H1 (cell line): ENCODE measurements around the gene HES1. TPM values are rescaled to one million over a fixed set of nuclear protein-coding genes. Genes with fewer than 3 reads are reported as not detected.
A peak's percentile ranks its signal among the peaks of the same experiment; 100 is the strongest.

Experiments used
- CTCF ChIA-PET: fragments of 300-600 bp; sonication (Branson Sonifier 250); formaldehyde crosslinking; loops from one replicate; lab custom pipeline; 2021; ENCODE audit not compliant: partially characterized antibody; lab: Charles Lee
- POLR2A ChIA-PET: fragments of 300-600 bp; sonication (Branson Sonifier 250); formaldehyde crosslinking; loops from one replicate; lab custom pipeline; 2021; ENCODE audit warnings: inconsistent platforms; ENCODE audit not compliant: partially characterized antibody; lab: Charles Lee
- DNase-seq, 2 experiments: peaks; one replicate each; pipeline versions ENCODE4 v3.0.0 to v3.0.0-alpha.2; 2010 to 2022; ENCODE audit warnings: low spot score in 2 of 2, low read depth in 1 of 2, mixed read lengths in 1 of 2
- FAIRE-seq: peaks from 2 replicates; lab custom pipeline; 2011; peaks lifted over from hg19 to GRCh38; lab: Jason Lieb, UNC
- H2AFZ ChIP-seq: 2 replicates; pipeline ENCODE4 v1.8.1; 2012; ENCODE audit warnings: low read length, inconsistent platforms
- H2AK5ac ChIP-seq: 2 replicates; pipeline ENCODE4 v1.6.1; 2013; ENCODE audit warnings: low read depth, low read length
- H2BK120ac ChIP-seq: replicated peaks from 2 replicates; pipeline ENCODE3; 2013; ENCODE audit warnings: low read depth, low read length, inconsistent platforms
- H2BK12ac ChIP-seq: 2 replicates; pipeline ENCODE4 v1.6.1; 2013; ENCODE audit warnings: low read depth, low read length
- H2BK15ac ChIP-seq: 2 replicates; pipeline ENCODE4 v1.6.1; 2013; ENCODE audit warnings: low read length
- H2BK20ac ChIP-seq: 2 replicates; pipeline ENCODE4 v1.6.1; 2013; ENCODE audit warnings: low read length
- H2BK5ac ChIP-seq: 2 replicates; pipeline ENCODE4 v1.6.1; 2013; ENCODE audit warnings: low read depth, low read length
- H3K14ac ChIP-seq: 2 replicates; pipeline ENCODE4 v1.6.1; 2013; ENCODE audit warnings: inconsistent platforms; ENCODE audit not compliant: insufficient read length
- H3K18ac ChIP-seq: 2 replicates; pipeline ENCODE4 v1.6.1; 2013; ENCODE audit warnings: low read length; ENCODE audit errors: extremely low read depth
- H3K23ac ChIP-seq: 2 replicates; pipeline ENCODE4 v1.6.1; 2013; ENCODE audit warnings: inconsistent platforms; ENCODE audit not compliant: insufficient read length
- H3K23me2 ChIP-seq: 2 replicates; pipeline ENCODE4 v1.6.1; 2013; ENCODE audit warnings: low read depth, low read length
- H3K27ac ChIP-seq: 2 replicates; pipeline ENCODE4 v1.6.1; 2011; ENCODE audit warnings: low read depth, low read length, inconsistent platforms
- H3K27me3 ChIP-seq, 4 experiments: replicated peaks in 1 of 4; 1 replicate in 1 of 4; 2 replicates in 3 of 4; pipeline versions ENCODE4 v1.6.1 to v1.8.1; 2011 to 2013; ENCODE audit warnings: low read length in 3 of 4, mild to moderate bottlenecking in 3 of 4, inconsistent platforms in 2 of 4, mixed read lengths in 2 of 4, moderate library complexity in 1 of 4; ENCODE audit not compliant: control insufficient read depth in 3 of 4, insufficient read depth in 3 of 4; ENCODE audit errors: extremely low read depth in 1 of 4
- H3K36me3 ChIP-seq, 4 experiments: 2 replicates each; pipeline versions ENCODE4 v1.6.1 to v1.8.1; 2011 to 2013; ENCODE audit warnings: mild to moderate bottlenecking in 4 of 4, low read length in 3 of 4, moderate library complexity in 2 of 4, control low read depth in 1 of 4, inconsistent platforms in 1 of 4; ENCODE audit not compliant: insufficient read depth in 4 of 4, control insufficient read depth in 2 of 4
- H3K4ac ChIP-seq: replicated peaks from 2 replicates; pipeline ENCODE3; 2013; ENCODE audit warnings: low read length, low read depth, mixed read lengths, inconsistent platforms; ENCODE audit not compliant: insufficient read length
- H3K4me1 ChIP-seq, 4 experiments: replicated peaks in 1 of 4; 1 replicate in 1 of 4; 2 replicates in 3 of 4; pipeline versions ENCODE4 v1.6.1 to v1.8.1; 2011 to 2013; ENCODE audit warnings: low read length in 3 of 4, inconsistent platforms in 2 of 4, mixed read lengths in 1 of 4; ENCODE audit not compliant: insufficient read depth in 4 of 4, control insufficient read depth in 3 of 4
- H3K4me2 ChIP-seq, 2 experiments: 2 replicates each; pipeline versions ENCODE4 v1.6.1 to v1.8.1; 2011 to 2013; ENCODE audit warnings: low read depth in 2 of 2, low read length in 2 of 2, control low read depth in 1 of 2, inconsistent platforms in 1 of 2, mild to moderate bottlenecking in 1 of 2; ENCODE audit not compliant: insufficient read depth in 1 of 2
- H3K4me3 ChIP-seq, 4 experiments: fragments of 200-600, 300-600 bp in 1 of 4; sonication (generic), shearing (Covaris generic), sonication (Bioruptor Twin) in 1 of 4; 2 replicates each; pipeline versions ENCODE4 v1.5.1 to v1.8.1; 2011 to 2016; ENCODE audit warnings: low read length in 4 of 4, low read depth in 3 of 4, control low read depth in 2 of 4, inconsistent platforms in 2 of 4, mild to moderate bottlenecking in 2 of 4, mixed read lengths in 1 of 4, moderate library complexity in 1 of 4; ENCODE audit not compliant: insufficient read depth in 2 of 4; ENCODE audit errors: extremely low read depth in 1 of 4
- H3K56ac ChIP-seq: replicated peaks from 2 replicates; pipeline ENCODE3; 2013; ENCODE audit warnings: low read depth, mild to moderate bottlenecking, mixed read lengths, low read length, inconsistent platforms; ENCODE audit not compliant: insufficient read length
- H3K79me1 ChIP-seq: 2 replicates; pipeline ENCODE4 v1.6.1; 2013; ENCODE audit warnings: low read depth, low read length, control low read depth
- H3K79me2 ChIP-seq, 2 experiments: 2 replicates each; pipeline versions ENCODE4 v1.6.1 to v1.8.1; 2012 to 2013; ENCODE audit warnings: low read length in 2 of 2, mild to moderate bottlenecking in 2 of 2, inconsistent platforms in 1 of 2; ENCODE audit not compliant: insufficient read depth in 2 of 2, control insufficient read depth in 1 of 2
- H3K9ac ChIP-seq, 4 experiments: replicated peaks in 1 of 4; 1 replicate in 1 of 4; 2 replicates in 3 of 4; pipeline versions ENCODE4 v1.6.1 to v1.8.1; 2011 to 2013; ENCODE audit warnings: low read depth in 3 of 4, low read length in 3 of 4, control low read depth in 2 of 4, mild to moderate bottlenecking in 2 of 4, moderate library complexity in 2 of 4, inconsistent platforms in 1 of 4; ENCODE audit errors: extremely low read depth in 1 of 4
- H3K9me3 ChIP-seq, 2 experiments: 2 replicates each; pipeline versions ENCODE4 v1.6.1 to v1.8.1; 2012 to 2013; ENCODE audit warnings: mild to moderate bottlenecking in 2 of 2, moderate library complexity in 2 of 2, control low read depth in 1 of 2, inconsistent platforms in 1 of 2, low read depth in 1 of 2, low read length in 1 of 2, mixed read lengths in 1 of 2; ENCODE audit not compliant: insufficient read depth in 2 of 2
- H4K20me1 ChIP-seq, 2 experiments: replicated peaks in 1 of 2; 2 replicates each; pipeline versions ENCODE3 to v1.8.1; 2011 to 2013; ENCODE audit warnings: inconsistent platforms in 2 of 2, low read length in 2 of 2, mild to moderate bottlenecking in 1 of 2; ENCODE audit not compliant: insufficient read depth in 2 of 2, control insufficient read depth in 1 of 2
- H4K5ac ChIP-seq: 2 replicates; pipeline ENCODE4 v1.6.1; 2013; ENCODE audit warnings: low read length, low read depth, mixed read lengths, inconsistent platforms; ENCODE audit not compliant: insufficient read length
- H4K8ac ChIP-seq: 2 replicates; pipeline ENCODE4 v1.8.0; 2013; ENCODE audit warnings: mild to moderate bottlenecking, moderate library complexity, low read length, inconsistent platforms; ENCODE audit not compliant: insufficient read depth; ENCODE audit errors: extremely low read depth
- H4K91ac ChIP-seq: replicated peaks from 2 replicates; pipeline ENCODE3; 2013; ENCODE audit warnings: low read length, mixed read lengths, inconsistent platforms; ENCODE audit not compliant: insufficient read length
- EGR1 ChIP-seq: IDR thresholded peaks from 2 replicates; pipeline ENCODE4 v1.6.1; 2011; ENCODE audit warnings: low read depth, low read length, borderline replicate concordance
- EP300 ChIP-seq, 2 experiments: IDR thresholded peaks; 1 replicate in 1 of 2; 2 replicates in 1 of 2; pipeline ENCODE4 v1.6.1; 2011 to 2012; ENCODE audit warnings: low read depth in 2 of 2, low read length in 2 of 2, mild to moderate bottlenecking in 2 of 2, borderline replicate concordance in 1 of 2, inconsistent platforms in 1 of 2, moderate library complexity in 1 of 2
- PHF8 ChIP-seq: fragments of 200-600 bp; sonication (generic); conservative IDR thresholded peaks from 2 replicates; pipeline ENCODE4 v1.7.1; 2012; ENCODE audit warnings: low read depth, mild to moderate bottlenecking, inconsistent platforms, low read length, moderate library complexity
- POU5F1 ChIP-seq: IDR thresholded peaks from 2 replicates; pipeline ENCODE4 v1.6.1; 2011; ENCODE audit warnings: low read depth, mild to moderate bottlenecking, low read length, moderate library complexity
- RAD21 ChIP-seq, 2 experiments: IDR thresholded peaks in 1 of 2; conservative IDR thresholded peaks in 1 of 2; 2 replicates each; pipeline ENCODE4 v1.6.1; 2011; ENCODE audit warnings: low read depth in 2 of 2, low read length in 2 of 2, improper control_type of control experiment in 1 of 2, inconsistent platforms in 1 of 2, mild to moderate bottlenecking in 1 of 2, moderate library complexity in 1 of 2
- RBBP5 ChIP-seq: IDR thresholded peaks from 2 replicates; pipeline ENCODE4 v1.7.1; 2012; ENCODE audit warnings: low read depth, mild to moderate bottlenecking, inconsistent platforms, low read length, moderate library complexity, borderline replicate concordance
- SIRT6 ChIP-seq: IDR thresholded peaks from one replicate; pipeline ENCODE4 v1.7.1; 2012; ENCODE audit warnings: low read length, inconsistent platforms
- SP4 ChIP-seq: IDR thresholded peaks from 2 replicates; pipeline ENCODE4 v1.6.1; 2012; ENCODE audit warnings: low read length, inconsistent platforms
- TAF1 ChIP-seq: IDR thresholded peaks from 2 replicates; pipeline ENCODE4 v1.6.1; 2011; ENCODE audit warnings: mild to moderate bottlenecking, low read depth, low read length
- TCF12 ChIP-seq: IDR thresholded peaks from 2 replicates; pipeline ENCODE4 v1.6.1; 2011; ENCODE audit warnings: low read depth, mild to moderate bottlenecking, low read length
- ZNF274 ChIP-seq: IDR thresholded peaks from 2 replicates; pipeline ENCODE4 v1.7.0; 2012; ENCODE audit warnings: low read length, borderline replicate concordance; ENCODE audit errors: extremely low read depth
- WGBS, 2 experiments: shearing (Covaris generic) in 1 of 2; methylation state at CpG; one replicate each; pipeline versions ENCODE4 v1.1.6 to v1.1.7; 2013 to 2015; ENCODE audit warnings: low lambda C conversion rate in 2 of 2, mixed read lengths in 2 of 2, inconsistent platforms in 1 of 2, low coverage in 1 of 2, missing lambda C conversion rate in 1 of 2; ENCODE audit not compliant: insufficient replicate concordance in 2 of 2, insufficient coverage in 1 of 2, insufficient read length in 1 of 2; ENCODE audit errors: extremely low coverage in 1 of 2, missing lambda C conversion rate in 1 of 2; 5-methylcytosine and 5-hydroxymethylcytosine counted together
- polyA plus RNA-seq, 7 experiments: library from polyadenylated mRNA; depleted of rRNA in 3 of 7; stranded (reverse) in 5 of 7; unstranded in 2 of 7; fragments of >200 nt in 5 of 7; fragments of 200-250 nt in 2 of 7; gene quantifications; 1 replicate in 5 of 7; 2 replicates in 1 of 7; 4 replicates in 1 of 7; pipeline versions ENCODE4 v1.2.1 to v1.2.3, GENCODE V29; 2011 to 2013; ENCODE audit warnings: missing spikeins in 2 of 7, mixed read lengths in 2 of 7
- total RNA-seq: library from RNA; stranded (reverse); fragmentation: NEBNext Ultra II Directional; extraction: Animal tissue kit (Norgen Biotek cat#: 25700); gene quantifications from 2 replicates; pipeline ENCODE4 v1.2.1, GENCODE V29; 2021

HES1 gene
- total and polyA plus RNA-seq, 2 of the 8 experiments (the other 6 are each of a cell fraction or from before 2014, with no cell fraction given): 7.9 to 12.9 TPM

DNA sequence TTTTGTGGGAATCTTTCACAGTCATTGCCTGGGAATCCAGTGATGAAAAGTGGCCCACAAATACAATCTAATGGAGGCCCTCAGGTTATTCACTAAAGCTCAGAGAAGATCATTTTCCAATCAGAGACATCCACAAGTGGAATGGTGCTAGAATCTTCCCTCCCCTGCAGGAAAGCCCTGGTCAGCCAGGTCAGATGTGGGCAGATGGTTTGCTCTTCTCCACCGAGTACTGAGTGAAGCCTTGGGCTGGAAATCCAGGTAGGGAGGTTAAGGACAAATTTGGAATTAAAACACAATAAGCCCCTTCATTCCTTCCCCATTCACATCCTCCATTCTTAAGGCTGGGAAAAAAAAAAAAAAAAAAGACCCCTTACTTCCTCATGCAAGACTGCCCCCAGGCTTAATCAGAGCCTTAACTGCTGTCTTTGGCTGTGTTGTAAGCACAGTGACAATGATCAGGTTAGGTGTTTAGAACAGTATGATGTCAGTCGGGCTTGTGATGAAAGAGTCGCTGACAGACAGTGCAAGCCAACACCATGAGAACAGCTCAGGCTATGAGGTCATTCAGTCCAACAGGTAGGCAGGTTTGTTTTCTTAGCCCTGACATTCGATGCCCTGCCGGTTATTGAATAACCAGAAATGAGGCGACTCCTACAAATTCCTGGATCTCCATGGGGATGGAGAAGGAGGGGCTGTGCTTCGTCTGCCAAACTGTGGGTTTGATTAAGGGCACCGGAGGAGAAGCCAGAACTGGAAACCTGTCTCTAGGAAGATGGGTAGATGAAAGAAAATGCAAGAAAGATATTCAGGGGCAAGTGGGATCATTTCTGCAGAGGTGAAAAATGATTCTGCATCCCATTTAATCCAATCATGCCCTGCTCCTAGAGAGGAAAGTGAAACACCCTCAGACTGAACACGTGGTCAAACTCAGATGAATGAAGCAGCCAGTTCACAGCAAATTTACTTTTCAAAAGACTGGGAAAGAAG lies 23.5 kb upstream of the HES1 start:
- Histone ChIP-seq H4K8ac (no peak overlapping the region), H3K9ac (no peak overlapping the region), H4K20me1 (no peaks in the 10 kb centered on the region), H3K9me3 (no peaks in the 10 kb centered on the region), H2BK12ac (peak overlapping the region; percentile 78; the same call in 1 of the 2 replicates), H3K79me2 (no peaks in the 10 kb centered on the region), H2BK120ac (no peak overlapping the region), H3K27me3 (peaks cover 0 to under 1% (median 0%) of the 10 kb centered on the region in 4 experiments; a peak in 2 of 7 replicates), H3K27ac (no peak overlapping the region), H2BK15ac (no peak overlapping the region), H3K23me2 (no peaks in the 10 kb centered on the region), H3K23ac (no peak overlapping the region), H3K36me3 (no peaks in the 10 kb centered on the region), H2BK5ac (no peak overlapping the region), H4K5ac (no peak overlapping the region), H2BK20ac (0 out of 2 replicates have a peak overlapping the region, but pooled peaks have one; percentile 4), H3K79me1 (no peaks in the 10 kb centered on the region), H3K4me1 (peaks cover 0 to 7% (median 3%) of the 10 kb centered on the region in 4 experiments; a peak in 1 of 7 replicates), H3K4me2 (no peak overlapping the region), H2AFZ (peak overlapping the region; percentile 50; the same call in 1 of the 2 replicates), H4K91ac (no peak overlapping the region), H3K4me3 (no peak overlapping the region), H3K4ac (no peak overlapping the region), H3K14ac (no peak overlapping the region), H3K56ac (no peak overlapping the region), H3K18ac (no peak overlapping the region), H2AK5ac (no peak overlapping the region)
- 70% methylated on average over 8 of the region's 9 CpGs; no CpG with 5 or more reads in 1 of the 2 experiments for WGBS, 2 experiments
- ChIA-PET CTCF (interaction anchor here (0.6 to 1.3 kb wide), 3 partner anchors 46 to 331 kb away, joined by 3 read pairs; no protein-coding TSS in a partner anchor), POLR2A (interaction anchor here (1.6 kb wide), 1 partner anchor 18 kb away, joined by 9 read pairs; no protein-coding TSS in a partner anchor)
- no peak for TF ChIP-seq ZNF274
- TF ChIP-seq EGR1: no peak
- no peak for TF ChIP-seq RBBP5
- no peak for TF ChIP-seq TCF12
- no peak for TF ChIP-seq SP4
- TF ChIP-seq POU5F1: no peak
- TF ChIP-seq SIRT6: no peak
- no peak for TF ChIP-seq EP300 (IDR thresholded peaks at IDR 0.05; ENCODE audit: borderline replicate concordance in 1 of 2, low read depth in 2 of 2, low read length in 2 of 2)
- TF ChIP-seq TAF1: no peak
- no peak for TF ChIP-seq PHF8
- no peak for TF ChIP-seq RAD21 (IDR thresholded peaks at IDR 0.05 in 1 of 2, conservative IDR thresholded peaks at IDR 0.05 in 1 of 2; ENCODE audit: low read depth in 2 of 2, low read length in 2 of 2)
- DNase-seq (no peak), FAIRE-seq (no peak)
